Activated CD4-positive, CD25-positive, alpha-beta regulatory T cell (primary cell): ENCODE data around the gene AMT.

Experiments used
- DNase-seq, 4 experiments: peaks; one replicate each; lab custom pipeline; 2025; lab: John Stamatoyannopoulos, UW

AMT gene

GRCh38 chr3:49388289-49388820 is 33.9 kb downstream of the AMT start:
- DNase-seq = no peak

DNA sequence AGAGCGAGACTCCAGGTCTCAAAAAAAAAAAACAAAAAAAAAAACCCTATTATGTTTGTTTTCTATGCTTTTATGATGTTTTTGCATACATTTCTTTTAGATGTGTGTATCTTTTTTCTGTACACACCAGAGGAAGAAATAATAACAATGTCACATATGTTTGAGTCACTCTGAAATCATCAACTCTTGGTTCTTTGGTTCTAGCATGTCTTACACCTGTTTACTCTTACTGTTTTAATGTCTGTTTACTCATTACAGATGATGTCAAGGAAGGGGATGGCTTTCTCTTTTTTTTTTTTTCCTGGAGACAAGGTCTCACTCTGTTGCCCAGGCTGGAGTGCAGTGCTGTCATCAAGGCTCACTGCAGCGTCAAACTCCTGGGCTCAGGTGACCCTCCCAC is 34.6 kb downstream of the AMT start:
- no peak for DNase-seq

DNA sequence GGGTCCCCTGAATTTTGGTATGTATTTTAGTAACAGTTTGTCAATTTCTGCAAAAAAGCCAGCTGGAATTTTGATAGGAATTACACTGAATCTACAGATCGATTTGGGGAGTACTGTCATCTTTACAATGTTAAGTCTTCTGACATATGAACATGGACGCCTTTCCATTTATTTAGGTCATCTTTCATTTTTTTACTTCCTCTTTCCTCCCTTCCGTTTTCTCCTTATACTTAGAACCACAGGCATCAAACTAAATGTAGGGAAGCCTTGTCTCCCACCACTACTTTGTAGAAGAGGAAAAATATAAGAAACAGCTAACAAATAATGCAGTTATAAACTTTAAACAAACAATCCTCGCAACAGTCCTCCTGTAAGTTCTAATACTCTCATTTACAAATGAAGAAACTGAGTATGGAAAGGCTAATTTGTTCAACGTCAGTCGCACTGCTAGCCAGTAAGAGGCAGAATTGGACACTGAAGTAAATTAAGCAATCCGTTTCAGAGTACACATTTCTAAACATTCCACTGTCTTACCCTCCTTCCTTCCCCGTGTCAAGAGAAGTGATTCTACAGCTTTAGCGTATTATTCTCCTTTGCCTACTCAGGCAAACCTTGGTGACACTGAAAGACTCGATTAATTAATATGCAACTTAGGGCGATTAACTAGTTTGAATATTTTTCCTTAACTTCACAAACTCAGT is 36.1 kb downstream of the AMT start:
- DNase-seq = no peak

DNA sequence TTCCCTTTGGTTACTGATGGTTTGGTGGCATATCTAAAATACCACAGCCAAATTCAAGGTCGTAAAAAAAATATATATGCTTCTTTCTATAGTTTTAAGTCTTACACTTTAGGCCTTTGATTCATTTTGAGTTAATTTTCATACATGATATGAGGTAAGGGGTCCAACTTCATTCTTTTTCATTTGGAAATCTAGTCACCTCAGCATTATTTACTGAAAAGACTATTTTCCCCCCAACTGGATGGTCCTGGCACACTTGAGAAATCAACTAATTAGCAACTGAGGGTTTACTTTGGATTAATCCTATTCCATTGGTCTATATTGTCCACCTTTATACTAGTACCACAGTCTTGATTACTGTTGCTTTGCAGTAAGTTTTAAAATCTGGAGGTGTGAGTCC is 36.7 kb downstream of the AMT start:
- DNase-seq = no peak

GRCh38 chr3:49383387-49383786 is 38.9 kb downstream of the AMT start:
- DNase-seq = no peak

- DNase-seq = no peak
Observed at GRCh38 chr3:49378249-49378895, 43.9 kb downstream of the AMT start.

GRCh38 chr3:49377483-49377882 is 44.8 kb downstream of the AMT start:
- DNase-seq = peak in 1 of 4 experiments; percentile 20

GRCh38 chr3:49371946-49372345 is 50.3 kb downstream of the AMT start:
- DNase-seq = no peak

DNA sequence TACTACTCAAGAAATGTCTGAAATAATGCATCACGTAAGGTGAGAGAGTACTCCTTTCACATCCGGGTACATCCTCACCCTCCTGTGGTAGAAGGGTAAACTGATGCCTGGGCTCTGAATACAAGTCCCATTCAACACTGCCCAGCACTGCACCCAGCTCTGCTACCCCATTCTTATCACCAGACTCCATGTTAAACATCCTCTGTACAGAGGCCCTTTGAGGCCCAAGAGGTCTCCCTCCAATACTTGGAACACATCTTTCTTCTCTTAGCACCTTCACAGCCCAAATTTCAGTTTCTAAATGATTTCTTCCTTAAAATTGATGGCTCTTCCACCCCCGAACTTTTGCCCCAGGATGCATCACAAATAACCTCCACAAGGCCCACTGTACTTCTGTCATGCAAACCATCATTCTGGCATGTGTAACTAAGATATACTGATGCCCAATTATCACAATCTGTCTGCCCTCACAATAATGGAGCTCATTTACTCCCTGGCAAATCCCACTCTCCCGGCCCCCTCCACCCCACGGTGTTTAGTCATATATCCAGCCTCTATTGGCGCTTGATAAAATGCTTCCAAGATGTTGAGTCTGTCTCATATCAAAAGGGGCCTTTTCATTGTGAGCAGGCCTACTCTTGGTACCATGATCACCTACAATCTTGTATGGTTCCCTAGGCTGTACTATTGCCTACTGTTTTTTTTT is 51.5 kb downstream of the AMT start:
- DNase-seq = no peak
